DOHH2 (cell line): ENCODE measurements around the gene FTCD.

Experiments used
- H3F3A ChIP-seq: fragments of 200-600 bp; sonication (generic), shearing (Covaris generic); 2 replicates; pipeline ENCODE4 v1.6.0; 2016; ENCODE audit warnings: antibody characterized with exemption, mild to moderate bottlenecking; ENCODE audit not compliant: control insufficient read depth, insufficient read depth
- H3K27ac ChIP-seq: fragments of 200-600 bp; sonication (generic); 2 replicates; pipeline ENCODE4 v1.5.1; 2014; ENCODE audit warnings: low read depth, mild to moderate bottlenecking, low read length, moderate library complexity
- H3K27me3 ChIP-seq: fragments of 200-600 bp; sonication (generic); 2 replicates; pipeline ENCODE4 v1.6.1; 2014; ENCODE audit warnings: mild to moderate bottlenecking, low read length, mixed read lengths; ENCODE audit not compliant: control insufficient read depth
- H3K36me3 ChIP-seq: fragments of 200-600 bp; sonication (generic); 2 replicates; pipeline ENCODE4 v1.6.1; 2014; ENCODE audit warnings: mild to moderate bottlenecking, low read length, moderate library complexity, mixed read lengths; ENCODE audit not compliant: control insufficient read depth
- H3K4me1 ChIP-seq: fragments of 200-600 bp; sonication (generic); 2 replicates; pipeline ENCODE4 v1.6.1; 2014; ENCODE audit warnings: mild to moderate bottlenecking, low read length, mixed read lengths; ENCODE audit not compliant: control insufficient read depth
- H3K4me2 ChIP-seq: fragments of 200-600 bp; sonication (generic); 2 replicates; pipeline ENCODE4 v1.6.0; 2014; ENCODE audit warnings: mild to moderate bottlenecking, low read length, moderate library complexity
- H3K4me3 ChIP-seq: fragments of 200-600 bp; sonication (generic); 2 replicates; pipeline ENCODE4 v1.5.1; 2014; ENCODE audit warnings: mild to moderate bottlenecking, low read length, mixed read lengths
- H3K79me2 ChIP-seq: fragments of 200-600 bp; sonication (generic); 2 replicates; pipeline ENCODE4 v1.6.1; 2014; ENCODE audit warnings: mild to moderate bottlenecking, low read length, mixed read lengths; ENCODE audit not compliant: control insufficient read depth
- H3K9me2 ChIP-seq: fragments of 200-600 bp; sonication (generic); replicated peaks from 2 replicates; pipeline ENCODE4 v1.6.1; 2014; ENCODE audit warnings: mild to moderate bottlenecking, low read length, mixed read lengths; ENCODE audit not compliant: control insufficient read depth
- H3K9me3 ChIP-seq: fragments of 200-600 bp; sonication (generic); 2 replicates; pipeline ENCODE4 v1.6.1; 2014; ENCODE audit warnings: antibody characterized with exemption, low read length, mixed read lengths; ENCODE audit not compliant: control insufficient read depth, insufficient read depth
- H4K20me1 ChIP-seq: fragments of 200-600 bp; sonication (generic); 2 replicates; pipeline ENCODE4 v1.6.0; 2014; ENCODE audit warnings: low read depth, mild to moderate bottlenecking, antibody characterized with exemption, low read length, moderate library complexity; ENCODE audit not compliant: control insufficient read depth, insufficient read depth
- CTCF ChIP-seq: fragments of 200-600 bp; sonication (generic); IDR thresholded peaks from one replicate; pipeline ENCODE4 v1.5.1; 2014; ENCODE audit warnings: antibody characterized with exemption, mild to moderate bottlenecking, low read depth, low read length; ENCODE audit not compliant: poor library complexity, severe bottlenecking
- EZH2phosphoT487 ChIP-seq: fragments of 200-600 bp; sonication (generic); IDR thresholded peaks from 2 replicates; pipeline ENCODE4 v1.6.1; 2017; ENCODE audit warnings: borderline replicate concordance, mild to moderate bottlenecking, antibody characterized with exemption, low read length, moderate library complexity, mixed read lengths

The FTCD gene

GRCh38 chr21:46087641-46088040, 67.7 kb downstream of the FTCD start:
- no peaks in the 10 kb centered on the region for H3K27me3 ChIP-seq
- no peaks in the 10 kb centered on the region for H4K20me1 ChIP-seq
- H3K9me2 ChIP-seq = no peaks in the 10 kb centered on the region
- no peak overlapping the region for H3K4me3 ChIP-seq
- H3K79me2 ChIP-seq = no peaks in the 10 kb centered on the region
- H3K27ac ChIP-seq = no peak overlapping the region
- H3K9me3 ChIP-seq = peaks cover 35% of the 10 kb centered on the region
- TF ChIP-seq EZH2phosphoT487 (no peak), CTCF (no peak)
- no peak overlapping the region for H3K4me2 ChIP-seq
- H3F3A ChIP-seq = no peaks in the 10 kb centered on the region
- H3K36me3 ChIP-seq = no peaks in the 10 kb centered on the region
- no peaks in the 10 kb centered on the region for H3K4me1 ChIP-seq
